IPS-NIHi11 (cell line): Measurements from ENCODE around the gene GART.

ENCODE experiments used
- DNase-seq: peaks from one replicate; pipeline ENCODE4 v3.0.0; 2012; ENCODE audit warnings: mixed read lengths, low spot score

The GART gene

DNA sequence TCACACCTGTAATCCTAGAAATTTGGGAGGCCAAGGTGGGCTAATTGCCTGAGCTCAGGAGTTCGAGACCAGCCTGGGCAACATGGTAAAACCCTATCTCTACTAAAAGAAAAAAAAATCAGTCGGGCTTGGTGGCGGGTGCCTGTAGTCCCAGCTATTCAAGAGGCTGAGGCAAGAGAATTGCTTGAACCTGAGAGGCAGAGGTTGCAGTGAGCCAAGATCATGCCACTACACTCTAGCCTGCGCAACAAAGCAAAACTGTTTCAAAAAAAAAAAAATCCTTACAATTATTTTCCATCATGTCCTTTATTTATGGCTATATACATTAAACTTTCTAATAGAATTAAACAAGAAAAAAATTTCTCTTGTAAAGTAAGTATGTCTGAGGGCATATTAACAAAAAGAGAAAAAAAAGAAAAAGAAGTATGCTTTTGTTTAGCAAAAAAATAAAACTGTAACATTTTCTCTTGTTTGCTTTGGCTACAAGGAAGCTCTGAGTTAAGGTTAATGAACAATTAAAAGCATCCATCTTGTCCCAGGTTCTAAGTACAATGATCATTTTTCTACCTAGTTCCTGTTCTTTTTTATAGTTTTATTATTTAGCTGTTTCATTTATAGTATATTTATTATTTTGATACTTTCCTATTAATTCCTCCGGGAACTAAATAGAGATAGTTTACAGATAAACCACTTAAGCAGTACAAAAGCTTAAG, 80.2 kb downstream of the GART start:
- no peak for DNase-seq

DNA sequence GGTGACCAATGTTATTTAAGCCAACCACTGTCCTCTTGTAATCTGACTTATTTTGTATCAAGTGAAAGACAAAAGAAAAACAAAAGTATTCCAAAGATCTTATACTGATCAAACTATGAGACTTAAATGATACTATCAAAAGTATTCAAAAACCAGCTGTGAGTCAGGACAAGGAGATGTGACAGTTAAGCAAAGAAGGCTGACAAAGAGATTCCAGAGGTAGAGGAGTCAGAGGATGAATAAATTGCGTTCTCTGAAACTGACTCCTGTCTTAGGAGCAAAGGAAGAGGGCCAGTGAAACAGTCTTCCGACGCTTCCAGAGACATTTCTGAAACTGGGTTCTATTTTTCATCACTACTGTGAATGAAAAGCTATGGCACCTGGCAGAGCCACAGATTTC, 83.1 kb downstream of the GART start:
- no peak for DNase-seq

DNA sequence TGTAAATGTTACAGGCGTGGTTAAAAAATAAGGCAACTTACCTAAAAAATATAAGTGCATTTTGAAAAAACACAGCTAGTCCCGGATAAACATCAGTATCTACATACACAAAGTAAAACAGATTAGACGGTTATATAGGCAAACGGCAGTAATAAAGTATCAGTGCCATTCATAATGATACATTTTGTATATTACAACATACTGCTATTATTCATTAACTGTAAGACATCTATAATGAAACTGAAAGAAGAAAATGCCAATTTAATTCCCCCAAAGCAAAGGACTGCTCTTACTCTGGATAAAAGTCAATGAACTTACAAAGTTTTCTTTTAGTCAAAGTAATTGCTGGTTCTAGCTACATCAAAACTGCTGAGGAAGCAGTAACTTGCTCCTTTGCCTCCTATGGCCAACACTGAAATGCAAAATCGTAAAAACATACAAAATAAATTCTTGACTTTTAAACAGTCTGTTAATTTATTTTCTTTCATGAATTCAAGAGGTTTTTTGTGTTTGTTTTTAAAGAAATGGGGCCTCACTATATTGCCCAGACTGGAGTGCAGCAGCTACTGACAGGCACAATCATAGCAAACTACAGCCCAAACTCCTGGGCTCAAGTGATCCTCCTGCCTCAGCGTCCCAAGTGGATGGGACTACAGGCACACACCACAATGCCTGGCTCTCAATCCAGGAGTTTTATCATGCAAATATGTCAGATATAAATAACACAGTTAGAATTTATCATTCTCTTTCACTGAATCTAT, 86.1 kb downstream of the GART start:
- DNase-seq: no peak
